NT2/D1 (cell line): ENCODE data around the gene TRMT44.

ENCODE experiments used
- DNase-seq: peaks from one replicate; pipeline ENCODE4 v3.0.0-alpha.2; 2011; ENCODE audit warnings: low read depth, low spot score
- H3K27me3 ChIP-seq: 2 replicates; pipeline ENCODE4 v1.6.0; 2011; ENCODE audit warnings: mild to moderate bottlenecking; ENCODE audit not compliant: insufficient read length, insufficient read depth
- H3K36me3 ChIP-seq: 2 replicates; pipeline ENCODE4 v1.6.1; 2011; ENCODE audit warnings: mild to moderate bottlenecking, low read length, mixed read lengths; ENCODE audit not compliant: insufficient read depth, insufficient read length
- H3K4me1 ChIP-seq: 2 replicates; pipeline ENCODE4 v1.5.1; 2011; ENCODE audit not compliant: insufficient read depth, insufficient read length
- H3K4me3 ChIP-seq: 2 replicates; pipeline ENCODE4 v1.5.1; 2011; ENCODE audit warnings: low read depth; ENCODE audit not compliant: insufficient read length
- H3K9ac ChIP-seq: 2 replicates; pipeline ENCODE4 v1.6.0; 2011; ENCODE audit warnings: low read depth; ENCODE audit not compliant: insufficient read length
- H3K9me3 ChIP-seq: 2 replicates; pipeline ENCODE4 v1.5.1; 2011; ENCODE audit warnings: mild to moderate bottlenecking, low read length; ENCODE audit not compliant: insufficient read depth
- SUZ12 ChIP-seq: IDR thresholded peaks from 2 replicates; pipeline ENCODE4 v1.6.1; 2011; ENCODE audit not compliant: insufficient read length, insufficient read depth; ENCODE audit errors: extremely low read depth
- YY1 ChIP-seq: IDR thresholded peaks from 2 replicates; pipeline ENCODE4 v1.6.1; 2011; ENCODE audit not compliant: insufficient read length, insufficient read depth
- ZNF274 ChIP-seq: IDR thresholded peaks from 2 replicates; pipeline ENCODE4 v1.6.1; 2011; ENCODE audit warnings: mild to moderate bottlenecking, low read depth, low read length

TRMT44 gene

DNA sequence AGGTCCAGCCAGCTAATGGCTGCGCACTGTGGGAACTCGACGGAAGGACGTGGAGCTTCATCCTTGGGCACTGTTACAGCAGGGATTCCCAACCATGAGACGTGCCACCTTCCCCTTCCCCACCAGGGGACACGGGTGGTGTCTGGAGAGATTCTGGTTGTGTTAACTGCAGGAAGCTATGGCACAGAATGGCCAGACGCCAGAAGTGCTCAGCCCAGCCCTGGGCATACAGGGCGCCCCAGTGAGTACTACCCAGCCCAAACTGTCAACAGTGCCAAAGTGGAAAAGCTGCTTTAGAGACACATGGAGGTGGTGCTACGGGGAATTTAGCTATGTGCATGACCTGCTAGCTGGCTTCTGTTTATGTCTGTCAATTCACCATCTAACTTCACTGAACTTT, 32.8 kb upstream of the TRMT44 start:
- no peak for DNase-seq
- peak overlapping the region; percentile 8 for H3K9ac ChIP-seq
- no peak for TF ChIP-seq SUZ12

DNA sequence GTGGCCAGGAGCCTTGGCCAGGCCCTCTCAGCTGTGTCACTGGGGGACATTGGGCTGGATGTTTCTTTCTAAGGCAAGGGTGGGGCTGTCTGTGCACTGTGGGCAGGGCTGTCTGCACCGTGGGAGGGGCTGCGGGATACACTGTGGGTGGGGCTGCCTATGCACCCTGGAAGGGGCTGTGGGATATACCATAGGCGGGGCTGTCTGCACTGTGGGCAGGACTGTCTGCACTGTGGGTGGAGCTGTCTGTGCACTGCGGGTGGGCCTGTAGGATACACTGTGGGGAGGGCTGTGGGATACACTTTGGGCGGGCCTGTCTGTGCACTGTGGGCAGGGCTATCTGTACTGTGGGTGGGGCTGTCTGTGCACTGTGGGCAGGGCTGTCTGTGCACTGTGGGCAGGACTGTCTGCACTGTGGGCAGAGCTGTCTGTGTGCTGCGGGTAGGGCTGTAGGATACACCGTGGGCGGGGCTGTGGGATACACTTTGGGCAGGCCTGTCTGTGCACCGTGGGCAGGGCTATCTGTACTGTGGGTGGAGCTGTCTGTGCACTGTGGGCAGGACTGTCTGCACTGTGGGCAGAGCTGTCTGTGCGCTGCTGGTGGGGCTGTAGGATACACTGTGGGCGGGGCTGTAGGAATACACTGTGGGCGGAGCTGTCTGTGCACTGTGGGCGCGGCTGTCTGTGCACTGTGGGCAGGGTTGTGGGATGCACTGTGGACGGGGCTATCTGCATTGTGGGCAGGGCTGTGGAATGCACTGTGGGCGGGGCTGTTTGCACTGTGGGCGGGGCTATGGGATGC, 31.1 kb upstream of the TRMT44 start:
- no peak for DNase-seq
- H3K27me3 ChIP-seq = no peaks in the 10 kb centered on the region
- H3K9ac ChIP-seq = no peak overlapping the region
- H3K36me3 ChIP-seq = peaks cover 59% of the 10 kb centered on the region
- H3K4me1 ChIP-seq = peaks cover 15% of the 10 kb centered on the region
- TF ChIP-seq YY1 (no peak), SUZ12 (no peak), ZNF274 (no peak)
- peaks cover 12% of the 10 kb centered on the region; the same call in 1 of the 2 replicates for H3K9me3 ChIP-seq
- no peak overlapping the region for H3K4me3 ChIP-seq

More for the DNA sequence above, 32.8 kb upstream of the TRMT44 start:
- H3K4me3 ChIP-seq = no peak overlapping the region
- H3K36me3 ChIP-seq = peaks cover 46% of the 10 kb centered on the region
- H3K4me1 ChIP-seq = peaks cover 15% of the 10 kb centered on the region
- peaks cover 12% of the 10 kb centered on the region; the same call in 1 of the 2 replicates for H3K9me3 ChIP-seq
- no peaks in the 10 kb centered on the region for H3K27me3 ChIP-seq

DNA sequence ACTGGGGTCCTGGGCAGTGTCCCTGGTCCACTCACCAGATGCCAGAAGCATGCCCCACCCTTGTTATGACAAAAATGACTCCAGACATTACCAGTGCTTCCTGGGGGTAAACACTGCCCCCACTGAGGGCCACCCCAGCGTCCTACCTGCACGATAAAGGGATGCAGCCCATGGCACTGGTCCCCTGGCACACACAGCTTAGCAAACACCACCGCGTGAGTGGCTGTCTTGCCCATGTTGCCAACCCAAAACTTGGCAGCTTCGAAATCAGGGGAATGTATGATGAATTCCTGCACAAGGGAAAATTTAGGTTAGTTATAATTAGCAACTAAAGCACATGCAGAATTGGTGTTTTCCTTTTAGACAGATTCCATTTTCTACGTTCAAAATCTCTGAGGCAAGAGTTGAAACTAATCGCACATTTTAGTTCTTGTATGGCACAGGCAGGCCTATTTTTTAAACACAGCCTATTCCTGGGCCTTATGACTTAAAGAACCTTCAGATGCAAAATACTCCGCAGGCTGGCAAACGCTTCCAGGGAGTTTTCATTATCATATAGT, 30.4 kb upstream of the TRMT44 start:
- TF ChIP-seq ZNF274 (no peak), YY1 (no peak), SUZ12 (no peak)
- DNase-seq = no peak

DNA sequence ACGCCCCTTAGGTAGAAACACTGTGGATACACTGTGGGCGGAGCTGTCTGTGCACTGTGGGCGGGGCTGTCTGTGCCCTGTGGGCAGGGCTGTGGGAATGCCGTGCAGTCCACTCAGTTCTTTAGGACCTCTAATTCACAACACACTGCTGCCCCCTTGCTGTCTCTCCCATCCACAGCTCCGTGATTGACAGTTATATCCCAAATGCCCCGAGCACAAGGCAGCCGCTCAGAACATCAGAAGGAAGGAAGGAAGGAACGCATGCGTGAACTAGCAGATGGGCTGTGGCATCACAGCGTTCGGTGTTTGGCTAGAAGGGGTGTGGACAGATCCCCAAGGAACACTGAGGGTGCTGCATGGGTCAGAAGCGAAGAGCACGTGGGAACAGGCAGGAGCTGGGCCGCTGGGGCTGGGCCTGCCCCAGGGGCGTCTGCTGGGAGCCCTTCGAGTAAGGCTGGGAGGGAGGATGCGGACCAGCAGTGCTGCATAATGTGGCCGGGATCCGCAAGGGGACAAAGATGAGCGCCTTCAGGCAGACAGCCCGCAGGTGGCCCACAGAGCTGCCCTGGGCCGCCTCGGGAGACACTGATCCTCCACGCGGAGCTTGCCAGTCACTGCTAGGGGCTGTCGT, 29.8 kb upstream of the TRMT44 start:
- TF ChIP-seq YY1 = no peak
- TF ChIP-seq ZNF274 = no peak
- TF ChIP-seq SUZ12 = no peak
- Histone ChIP-seq H3K36me3 (peaks cover 58% of the 10 kb centered on the region), H3K4me1 (peaks cover 15% of the 10 kb centered on the region), H3K27me3 (no peaks in the 10 kb centered on the region), H3K9ac (peak overlapping the region; percentile 59), H3K9me3 (peaks cover 11% of the 10 kb centered on the region; the same call in 1 of the 2 replicates), H3K4me3 (no peak overlapping the region)
- DNase-seq = peak; percentile 71

More for the DNA sequence above, 30.4 kb upstream of the TRMT44 start:
- no peaks in the 10 kb centered on the region for H3K27me3 ChIP-seq
- H3K4me3 ChIP-seq = no peak overlapping the region
- no peak overlapping the region for H3K9ac ChIP-seq
- H3K4me1 ChIP-seq = peaks cover 15% of the 10 kb centered on the region
- peaks cover 60% of the 10 kb centered on the region for H3K36me3 ChIP-seq
- H3K9me3 ChIP-seq = peaks cover 12% of the 10 kb centered on the region; the same call in 1 of the 2 replicates

DNA sequence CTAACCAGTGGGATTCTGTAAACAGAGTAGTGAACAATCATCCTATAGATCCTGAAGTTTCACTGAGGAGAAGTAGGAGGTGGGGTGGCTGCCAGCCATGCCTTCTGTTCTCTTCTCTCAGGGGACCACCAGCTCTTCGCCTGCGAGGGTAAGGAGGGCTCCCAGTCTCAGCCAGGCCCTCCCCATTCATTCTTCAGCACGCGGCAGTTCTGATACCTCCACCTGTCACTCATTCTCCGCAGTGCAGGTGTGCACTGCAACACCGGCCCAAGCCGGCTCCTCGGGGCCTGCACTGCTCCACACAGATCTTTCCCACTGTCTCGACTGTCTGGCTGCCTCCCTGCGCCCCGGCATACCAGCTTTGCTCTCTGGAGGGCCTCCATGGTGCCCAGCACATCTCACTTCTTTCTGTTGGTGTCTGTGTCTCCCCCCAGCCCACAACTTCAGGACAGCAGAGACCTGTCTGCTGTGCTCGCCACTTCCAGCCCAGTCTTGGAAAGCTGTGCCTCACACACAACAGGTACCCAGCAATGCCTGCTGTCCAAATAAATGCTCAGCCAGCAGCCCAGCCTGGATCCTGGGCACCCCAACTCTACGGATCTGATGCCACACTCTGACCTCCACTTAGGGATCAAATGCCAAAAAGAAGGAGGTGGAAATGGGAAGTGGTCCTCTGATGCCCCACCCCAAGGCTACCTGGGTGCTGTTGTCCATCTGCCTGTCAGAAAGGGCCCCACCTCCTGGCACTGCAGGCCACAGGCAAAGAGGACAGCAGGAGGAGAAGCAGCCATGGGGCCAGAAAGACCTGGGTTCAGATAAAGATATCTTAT, 29.0 kb upstream of the TRMT44 start:
- no peak for TF ChIP-seq YY1
- TF ChIP-seq SUZ12 = no peak
- TF ChIP-seq ZNF274 = no peak
- peaks cover 15% of the 10 kb centered on the region for H3K4me1 ChIP-seq
- no peak for DNase-seq
- H3K4me3 ChIP-seq = no peak overlapping the region
- no peaks in the 10 kb centered on the region for H3K27me3 ChIP-seq
- H3K9me3 ChIP-seq = 0 out of 2 replicates have a peak, but pooled peaks cover 3% of the 10 kb centered on the region
- H3K36me3 ChIP-seq = peaks cover 62% of the 10 kb centered on the region
- peak overlapping the region; percentile 59 for H3K9ac ChIP-seq

DNA sequence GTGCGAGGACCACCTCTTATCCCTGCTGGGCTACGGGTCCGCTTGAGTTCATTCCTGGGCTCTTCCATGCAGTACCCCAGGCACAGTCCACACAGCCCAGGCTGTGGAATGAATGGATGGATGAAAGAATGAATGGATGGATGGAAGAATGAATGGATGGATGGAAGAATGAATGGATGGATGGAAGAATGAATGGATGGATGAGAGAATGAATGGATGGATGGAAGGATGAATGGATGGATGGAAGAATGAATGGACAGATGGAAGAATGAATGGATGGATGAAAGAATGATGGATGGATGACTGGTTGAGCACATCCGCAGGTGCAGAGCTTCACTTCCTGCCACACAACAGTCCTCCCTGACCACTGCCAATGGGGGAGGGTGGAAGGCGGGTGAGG, 28.3 kb upstream of the TRMT44 start:
- no peaks in the 10 kb centered on the region for H3K27me3 ChIP-seq
- peaks cover 70% of the 10 kb centered on the region for H3K36me3 ChIP-seq
- no peak for DNase-seq
- H3K9ac ChIP-seq = no peak overlapping the region
- no peaks in the 10 kb centered on the region for H3K9me3 ChIP-seq
- H3K4me3 ChIP-seq = no peak overlapping the region
- no peak for TF ChIP-seq SUZ12
- H3K4me1 ChIP-seq = peaks cover 15% of the 10 kb centered on the region
